ENCODE results near the gene RNASE8. TPM values are rescaled to one million over a fixed set of nuclear protein-coding genes. Genes with fewer than 3 reads are reported as not detected.

The RNASE8 gene
- polyA plus RNA-seq, 3 donors, result not detected

DNA sequence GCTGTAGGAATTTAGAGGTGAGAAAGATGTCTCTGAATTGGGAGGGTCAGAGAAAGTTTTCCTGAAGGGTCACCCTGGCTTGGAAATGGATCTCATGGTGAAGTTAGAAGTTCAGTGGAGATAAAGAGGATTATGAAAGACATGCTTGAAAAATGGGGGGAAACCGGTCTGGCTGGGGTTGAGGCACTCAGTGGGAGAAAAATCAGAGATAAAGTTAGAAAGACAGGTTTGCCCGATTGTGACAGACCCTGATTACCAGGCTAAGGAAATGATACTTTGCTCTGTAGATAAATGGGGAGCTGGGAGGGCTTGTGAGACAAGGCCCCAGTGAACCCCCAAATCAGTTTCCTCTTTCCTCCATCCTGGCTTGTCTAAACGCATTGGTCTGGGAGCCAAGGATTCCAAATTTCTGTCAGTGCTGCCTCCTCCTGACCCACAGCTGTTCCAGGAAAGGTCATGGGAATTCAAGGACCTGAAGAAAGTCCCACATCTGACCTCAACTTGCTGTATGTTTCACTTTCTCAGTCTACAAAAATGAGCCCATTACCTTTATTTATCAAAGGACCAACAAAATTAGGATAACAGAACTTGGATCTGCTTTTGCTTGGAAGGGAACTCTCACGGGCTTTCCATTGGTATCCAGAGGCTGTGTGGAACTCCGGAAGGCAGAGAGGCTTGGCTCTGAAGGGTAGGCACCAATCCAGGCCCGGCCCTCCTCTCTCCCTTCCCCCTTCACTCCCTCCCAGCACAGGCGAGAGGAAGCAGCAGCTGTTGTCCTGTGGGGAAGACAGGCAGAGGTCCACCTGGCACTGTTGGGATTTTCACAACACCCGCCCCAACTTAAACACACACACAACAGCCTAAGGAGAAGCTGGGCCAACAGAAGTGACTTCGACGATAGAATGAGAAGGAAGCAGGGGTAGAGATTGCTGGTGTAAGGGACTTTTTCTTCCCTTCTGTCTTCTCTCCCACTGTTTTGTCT, 18.9 kb upstream of the RNASE8 start:
- intact Hi-C loops (cut with micrococcal nuclease), result no loop called here
- no peak for DNase-seq
- WGBS (ENCODE audit: insufficient coverage), result 85% methylated on average over 5 of the region's 10 CpGs
- H3K27ac Mint-ChIP-seq, result no peak overlapping the region
- H3K27me3 ChIP-seq (ENCODE audit: control insufficient read depth in 2 of 2, insufficient read depth in 2 of 2, low read length in 2 of 2), result peaks cover 0 to 11% of the 10 kb centered on the region in 2 donors
- no peaks in the 10 kb centered on the region for H3K9me3 ChIP-seq (replicated peaks in 1 of 2; ENCODE audit: control insufficient read depth in 1 of 2, insufficient read depth in 1 of 2, low read length in 2 of 2)
- no peak for TF ChIP-seq CTCF (IDR thresholded peaks at IDR 0.05)
- no peak overlapping the region for H2AFZ ChIP-seq (ENCODE audit: insufficient read depth, low read depth, low read length, poor library complexity, severe bottlenecking)
- peaks cover 0 to 2% (median 0%) of the 10 kb centered on the region in 7 donors for H3K9me3 Mint-ChIP-seq
- no peak overlapping the region for H3K9ac ChIP-seq (ENCODE audit: insufficient read depth, low read length, poor library complexity, severe bottlenecking)
- no peak overlapping the region for H3K4me3 Mint-ChIP-seq
- H3K36me3 ChIP-seq (replicated peaks in 1 of 2; ENCODE audit: control insufficient read depth in 1 of 2, insufficient read depth in 2 of 2, low read length in 2 of 2), result no peaks in the 10 kb centered on the region
- H3K27ac ChIP-seq (ENCODE audit: low read depth in 1 of 2, low read length in 2 of 2), result no peak overlapping the region
- no peak overlapping the region for H3K4me2 ChIP-seq (replicated peaks; ENCODE audit: extremely low read depth, low read length, poor library complexity, severe bottlenecking)
- no peaks in the 10 kb centered on the region for H3K4me1 ChIP-seq (ENCODE audit: control insufficient read depth in 1 of 2, insufficient read depth in 2 of 2, low read length in 2 of 2)
- peaks cover 8% of the 10 kb centered on the region for H3K4me1 Mint-ChIP-seq
- no peaks in the 10 kb centered on the region for H3K79me2 ChIP-seq (ENCODE audit: insufficient read depth, low read length)
- no peak overlapping the region for H3K4me3 ChIP-seq (replicated peaks in 1 of 3; ENCODE audit: low read depth in 2 of 3, low read length in 3 of 3)
- no peaks in the 10 kb centered on the region for H3K36me3 Mint-ChIP-seq
- peaks cover 4 to 10% (median 5%) of the 10 kb centered on the region in 3 donors for H3K27me3 Mint-ChIP-seq (ENCODE audit: low read depth in 3 of 3)
- no peaks in the 10 kb centered on the region for H4K20me1 ChIP-seq (ENCODE audit: insufficient read depth, low read length)

DNA sequence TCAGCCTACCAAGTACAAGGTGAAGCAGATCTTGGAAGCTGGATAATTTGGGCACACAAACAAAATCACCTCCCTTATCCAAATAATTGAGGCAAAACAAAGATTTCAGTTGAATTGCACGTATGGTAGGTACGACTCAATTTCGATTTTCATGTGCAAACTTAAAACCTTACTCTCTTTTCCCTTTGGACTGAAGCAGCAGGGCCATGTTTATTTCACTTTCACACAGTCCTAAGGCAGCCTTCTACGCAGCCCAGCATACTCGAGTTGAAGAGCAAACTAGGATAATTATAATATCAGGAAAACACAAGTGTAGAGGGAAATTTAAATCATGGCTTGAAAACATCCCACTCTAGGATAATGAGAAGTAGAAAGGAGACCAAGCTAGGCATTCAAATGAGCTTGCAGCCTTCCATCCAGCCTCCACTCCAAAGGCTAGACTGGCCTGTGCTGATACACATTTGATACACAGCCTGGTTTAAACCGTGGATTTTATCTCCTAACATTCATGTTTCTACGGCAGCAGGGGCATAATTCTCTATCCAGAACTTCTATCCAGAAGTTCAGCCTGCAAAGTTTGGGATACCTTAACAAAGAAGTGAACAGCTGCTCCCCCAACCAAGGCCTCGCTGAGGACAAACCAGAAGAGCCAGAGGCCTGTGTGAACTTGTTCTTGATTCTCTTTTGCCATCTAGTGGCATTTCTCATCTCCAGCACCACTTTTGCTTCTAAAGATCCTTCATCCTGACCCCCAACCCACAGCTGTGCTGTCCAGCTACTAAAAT, 17.8 kb upstream of the RNASE8 start:
- peak; percentile 19 for TF ChIP-seq CTCF (IDR thresholded peaks at IDR 0.05)
- no peaks in the 10 kb centered on the region for H3K4me1 ChIP-seq (ENCODE audit: control insufficient read depth in 1 of 2, insufficient read depth in 2 of 2, low read length in 2 of 2)
- no peak overlapping the region for H3K4me3 Mint-ChIP-seq
- intact Hi-C loops (cut with micrococcal nuclease), result no loop called here
- 92% methylated on average over 4 of the region's 8 CpGs for WGBS (ENCODE audit: insufficient coverage)
- H3K79me2 ChIP-seq (ENCODE audit: insufficient read depth, low read length), result no peaks in the 10 kb centered on the region
- no peaks in the 10 kb centered on the region for H3K36me3 Mint-ChIP-seq
- H3K27ac ChIP-seq (ENCODE audit: low read depth in 1 of 2, low read length in 2 of 2), result no peak overlapping the region
- H3K27me3 ChIP-seq (ENCODE audit: control insufficient read depth in 2 of 2, insufficient read depth in 2 of 2, low read length in 2 of 2), result peaks cover 0 to 21% of the 10 kb centered on the region in 2 donors
- H3K4me1 Mint-ChIP-seq, result peaks cover 13% of the 10 kb centered on the region
- no peaks in the 10 kb centered on the region for H3K9me3 ChIP-seq (replicated peaks in 1 of 2; ENCODE audit: control insufficient read depth in 1 of 2, insufficient read depth in 1 of 2, low read length in 2 of 2)
- no peak overlapping the region for H2AFZ ChIP-seq (ENCODE audit: insufficient read depth, low read depth, low read length, poor library complexity, severe bottlenecking)
- H4K20me1 ChIP-seq (ENCODE audit: insufficient read depth, low read length), result no peaks in the 10 kb centered on the region
- peak in 2 of 3 donors; percentile 41 to 52 for DNase-seq
- no peak overlapping the region for H3K4me2 ChIP-seq (replicated peaks; ENCODE audit: extremely low read depth, low read length, poor library complexity, severe bottlenecking)
- H3K27ac Mint-ChIP-seq, result no peak overlapping the region
- H3K9ac ChIP-seq (ENCODE audit: insufficient read depth, low read length, poor library complexity, severe bottlenecking), result no peak overlapping the region
- H3K27me3 Mint-ChIP-seq (ENCODE audit: low read depth in 3 of 3), result peaks cover 6 to 11% (median 10%) of the 10 kb centered on the region in 3 donors
- no peak overlapping the region for H3K4me3 ChIP-seq (replicated peaks in 1 of 3; ENCODE audit: low read depth in 2 of 3, low read length in 3 of 3)
- H3K9me3 Mint-ChIP-seq, result peaks cover 0 to 2% (median 0%) of the 10 kb centered on the region in 7 donors
- H3K36me3 ChIP-seq (replicated peaks in 1 of 2; ENCODE audit: control insufficient read depth in 1 of 2, insufficient read depth in 2 of 2, low read length in 2 of 2), result no peaks in the 10 kb centered on the region

Measured in CD14-positive monocyte (primary cell).